Stomach (tissue), 9 donors: ENCODE results near the gene MYO5A. TPM values are rescaled to one million over a fixed set of nuclear protein-coding genes. Genes with fewer than 3 reads are reported as not detected.

Experiments used
- DNase-seq, 2 donors: peaks; one replicate each; pipeline versions ENCODE4 v3.0.0 to v3.0.0-alpha.2; 2013 to 2019
- H3K27ac ChIP-seq, 5 donors: fragments of 200-600 bp in 4 of 5; sonication (generic) in 4 of 5; one replicate each; pipeline ENCODE4 v1.5.1; 2013 to 2019; ENCODE audit warnings: mild to moderate bottlenecking in 1 of 5, moderate library complexity in 1 of 5
- H3K27me3 ChIP-seq, 3 donors: fragments of 200-600 bp; sonication (generic); one replicate each; pipeline ENCODE4 v1.5.1; 2017 to 2019; ENCODE audit warnings: mixed run types in 1 of 3
- H3K36me3 ChIP-seq, 4 donors: fragments of 200-600 bp; sonication (generic); 1 replicate in 3 of 4; 2 replicates in 1 of 4; pipeline ENCODE4 v1.5.1; 2016 to 2019
- H3K4me1 ChIP-seq, 4 donors: fragments of 200-600 bp; sonication (generic); one replicate each; pipeline ENCODE4 v1.5.1; 2016 to 2019
- H3K4me3 ChIP-seq, 4 donors: fragments of 200-600 bp; sonication (generic) in 3 of 4; one replicate each; pipeline ENCODE4 v1.5.1; 2016 to 2019; ENCODE audit warnings: mild to moderate bottlenecking in 1 of 4
- H3K9me3 ChIP-seq, 4 donors: fragments of 200-600 bp; sonication (generic); one replicate each; pipeline ENCODE4 v1.5.1; 2016 to 2019
- CTCF ChIP-seq, 7 experiments: fragments of 450-650 bp in 4 of 7; fragments of 200-600 bp in 3 of 7; sonication (generic) in 3 of 7; IDR thresholded peaks; one replicate each; pipeline ENCODE4 v1.5.1; 2016 to 2019; ENCODE audit warnings: antibody characterized with exemption in 7 of 7, control low read depth in 2 of 7, mild to moderate bottlenecking in 1 of 7
- EP300 ChIP-seq: sonication (generic); formaldehyde crosslinking; IDR thresholded peaks from one replicate; pipeline ENCODE4 v1.6.1; 2017; ENCODE audit warnings: antibody characterized with exemption
- POLR2A ChIP-seq, 4 donors: fragments of 450-650 bp; IDR thresholded peaks; one replicate each; pipeline ENCODE4 v1.6.1; 2016; ENCODE audit warnings: antibody characterized with exemption in 4 of 4, control low read depth in 2 of 4, mild to moderate bottlenecking in 1 of 4, moderate library complexity in 1 of 4
- POLR2AphosphoS5 ChIP-seq, 3 donors: sonication (generic); formaldehyde crosslinking; IDR thresholded peaks; one replicate each; pipeline ENCODE4 v1.6.1; 2016; ENCODE audit warnings: antibody characterized with exemption in 3 of 3
- WGBS, 5 donors: extraction: QIAGEN DNeasy Blood & Tissue Kit in 3 of 5; methylation state at CpG; one replicate each; pipeline versions ENCODE4 v1.1.5 to v1.1.7; 2013 to 2018; 5-methylcytosine and 5-hydroxymethylcytosine counted together
- intact Hi-C: fragments of 100-400 bp; cut with DNase I; formaldehyde crosslinking; loops from one replicate; pipeline ENCODE4 v1.15.1; 2023; ENCODE audit warnings: low total_unique reads
- polyA plus RNA-seq, 3 donors: library from polyadenylated mRNA; stranded (reverse); fragments of 200-250 nt; gene quantifications; one replicate each; pipeline ENCODE4 v1.2.3, GENCODE V29; 2013
- total RNA-seq, 5 donors: library from RNA; depleted of rRNA; stranded (reverse); fragments of >200 nt; gene quantifications; one replicate each; pipeline versions ENCODE4 v1.1.0 to v1.2.3, GENCODE V29; 2014 to 2016
- donor health status: healthy with polysubstance abuse.
- donor health status: Bipolar disorder and iron deficiency.
- donor health status: healthy.

The MYO5A gene
- total and polyA plus RNA-seq, 8 donors: 1.2 to 26.2 (median 12.0) TPM

- TF ChIP-seq POLR2AphosphoS5 (IDR thresholded peaks at IDR 0.05) (no peak), EP300 (no peak), CTCF (IDR thresholded peaks at IDR 0.05) (no peak)
- peaks cover 0 to 36% (median 5%) of the 10 kb centered on the region in 4 donors for H3K4me1 ChIP-seq
- H3K27ac ChIP-seq: no peak overlapping the region
- H3K36me3 ChIP-seq: no peaks in the 10 kb centered on the region
- no peaks in the 10 kb centered on the region for H3K9me3 ChIP-seq
- H3K4me3 ChIP-seq: no peak overlapping the region
- no peak for DNase-seq
- intact Hi-C loops: no loop called here
- no peaks in the 10 kb centered on the region for H3K27me3 ChIP-seq
Observed at GRCh38 chr15:52520421-52520820, 8.3 kb downstream of the MYO5A start.

- no peak for DNase-seq
- 71 to 75% (median 74%) methylated on average over 8 of the region's 8 CpGs for WGBS, 5 donors
- H3K36me3 ChIP-seq: no peaks in the 10 kb centered on the region
- no peaks in the 10 kb centered on the region for H3K9me3 ChIP-seq
- peaks cover 0 to 36% (median 5%) of the 10 kb centered on the region in 4 donors for H3K4me1 ChIP-seq
- H3K27ac ChIP-seq: no peak overlapping the region
- no peak overlapping the region for H3K4me3 ChIP-seq
- TF ChIP-seq EP300: no peak
- no peak for TF ChIP-seq POLR2A (IDR thresholded peaks at IDR 0.05)
- TF ChIP-seq POLR2AphosphoS5 (IDR thresholded peaks at IDR 0.05): no peak
- TF ChIP-seq CTCF (IDR thresholded peaks at IDR 0.05): no peak
- intact Hi-C loops: no loop called here
- H3K27me3 ChIP-seq: no peaks in the 10 kb centered on the region
Observed at GRCh38 chr15:52518487-52519371, 10.0 kb downstream of the MYO5A start.

- 87 to 100% (median 96%) methylated on average over 1 of the region's 1 CpG for WGBS, 5 donors
- TF ChIP-seq CTCF (IDR thresholded peaks at IDR 0.05) (no peak), POLR2A (IDR thresholded peaks at IDR 0.05) (no peak), POLR2AphosphoS5 (IDR thresholded peaks at IDR 0.05) (no peak), EP300 (no peak)
- Histone ChIP-seq H3K27me3 (no peaks in the 10 kb centered on the region), H3K36me3 (no peaks in the 10 kb centered on the region), H3K9me3 (no peaks in the 10 kb centered on the region), H3K4me3 (no peak overlapping the region), H3K27ac (no peak overlapping the region), H3K4me1 (peaks cover 0 to 22% (median 0%) of the 10 kb centered on the region in 4 donors)
- intact Hi-C loops: no loop called here
- DNase-seq: no peak
Observed at GRCh38 chr15:52517014-52517413, 11.7 kb downstream of the MYO5A start.

GRCh38 chr15:52515343-52515742, 13.3 kb downstream of the MYO5A start:
- Histone ChIP-seq H3K36me3 (no peaks in the 10 kb centered on the region), H3K27ac (no peak overlapping the region), H3K9me3 (no peaks in the 10 kb centered on the region), H3K27me3 (no peaks in the 10 kb centered on the region), H3K4me3 (no peak overlapping the region), H3K4me1 (peaks cover 0 to 9% (median 0%) of the 10 kb centered on the region in 4 donors)
- WGBS, 5 donors: 62 to 85% (median 78%) methylated on average over 2 of the region's 2 CpGs
- intact Hi-C loops: no loop called here
- TF ChIP-seq POLR2AphosphoS5 (IDR thresholded peaks at IDR 0.05) (no peak), EP300 (no peak), POLR2A (IDR thresholded peaks at IDR 0.05) (no peak), CTCF (IDR thresholded peaks at IDR 0.05) (no peak)
- DNase-seq: no peak
